ENCODE measurements around the gene ARSJ.

The ARSJ gene

DNA sequence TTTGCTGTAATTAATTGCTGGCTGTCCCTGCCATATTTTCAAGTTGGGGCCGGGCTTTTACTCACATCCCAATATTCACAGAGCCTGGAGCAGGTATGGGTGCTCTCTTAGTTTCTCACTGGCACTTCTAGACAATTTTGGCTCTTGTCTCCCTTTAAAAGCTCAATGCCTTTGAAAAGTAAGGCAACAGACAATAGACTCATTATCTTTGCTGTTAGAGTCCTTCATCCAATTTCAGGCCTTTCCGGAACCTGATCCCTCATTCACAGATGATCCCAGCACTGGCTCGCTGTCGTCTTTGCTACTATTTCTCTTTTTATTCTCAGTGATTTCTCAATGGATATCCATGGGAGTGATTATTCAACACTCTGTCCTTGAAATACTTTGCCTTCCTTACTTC lies 6.7 kb downstream of the ARSJ start:
- DNase-seq (ENCODE audit: low spot score) = no peak
- in situ Hi-C loops (cut with MboI; ENCODE audit: low pct_unique_long_range_greater_than_20kb, low sequenced_read_pairs, unreplicated experiment) = loop anchor here (25.0 kb wide), 2 partner anchors 415 to 715 kb away; no protein-coding TSS in a partner anchor
- TF ChIP-seq, protein P1, sequence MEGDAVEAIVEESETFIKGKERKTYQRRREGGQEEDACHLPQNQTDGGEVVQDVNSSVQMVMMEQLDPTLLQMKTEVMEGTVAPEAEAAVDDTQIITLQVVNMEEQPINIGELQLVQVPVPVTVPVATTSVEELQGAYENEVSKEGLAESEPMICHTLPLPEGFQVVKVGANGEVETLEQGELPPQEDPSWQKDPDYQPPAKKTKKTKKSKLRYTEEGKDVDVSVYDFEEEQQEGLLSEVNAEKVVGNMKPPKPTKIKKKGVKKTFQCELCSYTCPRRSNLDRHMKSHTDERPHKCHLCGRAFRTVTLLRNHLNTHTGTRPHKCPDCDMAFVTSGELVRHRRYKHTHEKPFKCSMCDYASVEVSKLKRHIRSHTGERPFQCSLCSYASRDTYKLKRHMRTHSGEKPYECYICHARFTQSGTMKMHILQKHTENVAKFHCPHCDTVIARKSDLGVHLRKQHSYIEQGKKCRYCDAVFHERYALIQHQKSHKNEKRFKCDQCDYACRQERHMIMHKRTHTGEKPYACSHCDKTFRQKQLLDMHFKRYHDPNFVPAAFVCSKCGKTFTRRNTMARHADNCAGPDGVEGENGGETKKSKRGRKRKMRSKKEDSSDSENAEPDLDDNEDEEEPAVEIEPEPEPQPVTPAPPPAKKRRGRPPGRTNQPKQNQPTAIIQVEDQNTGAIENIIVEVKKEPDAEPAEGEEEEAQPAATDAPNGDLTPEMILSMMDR (IDR thresholded peaks at IDR 0.05; ENCODE audit: extremely low read depth, insufficient read depth, missing control alignments) = no peak

DNA sequence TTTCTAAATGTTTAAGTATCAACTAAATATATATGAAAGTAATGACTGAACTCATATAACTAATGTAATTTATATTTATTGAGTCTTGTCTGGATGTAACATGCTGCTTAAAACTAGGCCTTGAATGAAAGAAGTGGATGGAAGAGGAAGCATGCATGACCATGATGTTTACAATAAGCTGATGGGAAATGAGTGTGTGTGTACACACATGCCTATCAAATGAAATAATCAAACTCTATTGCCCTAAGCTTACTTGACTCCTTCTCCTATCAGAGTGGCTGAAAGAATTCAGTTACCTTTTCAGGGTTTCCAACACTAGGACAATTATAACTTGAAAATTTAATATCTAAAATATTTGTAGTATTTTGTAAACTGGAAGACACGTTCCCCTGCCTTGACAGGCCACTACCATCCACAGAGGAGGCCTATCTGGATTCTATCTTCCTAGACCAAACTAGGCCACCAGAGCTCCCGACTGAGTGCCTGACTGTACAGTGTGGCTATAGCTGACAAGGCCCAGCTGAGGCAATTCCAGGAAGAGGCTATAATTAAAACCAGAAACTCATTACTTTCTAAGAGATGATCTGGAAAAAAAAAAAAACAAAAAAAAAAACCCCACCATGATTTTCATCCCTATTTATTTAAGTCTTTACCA lies 7.6 kb downstream of the ARSJ start:
- no peak for DNase-seq (ENCODE audit: low spot score)
- TF ChIP-seq, protein P1 (IDR thresholded peaks at IDR 0.05; ENCODE audit: extremely low read depth, insufficient read depth, missing control alignments) = no peak
- in situ Hi-C loops (cut with MboI; ENCODE audit: low pct_unique_long_range_greater_than_20kb, low sequenced_read_pairs, unreplicated experiment) = loop anchor here (25.0 kb wide), 2 partner anchors 415 to 715 kb away; no protein-coding TSS in a partner anchor

DNA sequence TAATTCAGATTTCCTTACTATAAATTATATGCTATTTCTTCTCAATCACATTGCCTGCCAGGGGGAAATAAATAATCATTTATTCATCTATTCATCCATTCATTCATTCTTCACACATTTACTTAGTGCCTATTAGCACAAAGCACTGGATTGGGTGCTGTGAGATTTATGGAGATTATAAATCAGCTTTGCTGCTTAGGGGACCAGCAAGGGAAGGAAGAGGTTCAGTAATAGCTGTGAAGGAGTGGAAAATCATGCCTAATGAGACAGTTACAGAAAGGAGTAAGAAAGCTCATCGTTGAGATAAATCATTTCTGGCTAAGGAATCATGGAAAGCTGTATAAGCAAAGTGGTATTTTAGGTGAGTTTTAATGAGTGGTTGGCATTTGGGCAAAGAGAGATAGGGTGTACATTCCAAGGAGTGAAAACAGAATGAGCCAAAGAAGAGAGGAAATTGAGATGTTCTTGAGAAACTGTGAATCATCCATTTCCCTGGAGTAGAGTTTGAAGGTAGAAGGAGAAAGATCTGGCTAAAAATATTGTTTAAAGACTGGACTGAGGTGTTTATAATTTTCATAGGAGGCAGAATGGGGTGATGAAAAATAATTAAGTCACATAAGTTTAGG lies 9.6 kb downstream of the ARSJ start:
- TF ChIP-seq, protein P1 (IDR thresholded peaks at IDR 0.05; ENCODE audit: extremely low read depth, insufficient read depth, missing control alignments) = no peak
- DNase-seq (ENCODE audit: low spot score) = no peak
- in situ Hi-C loops (cut with MboI; ENCODE audit: low pct_unique_long_range_greater_than_20kb, low sequenced_read_pairs, unreplicated experiment) = loop anchor here (25.0 kb wide), 2 partner anchors 417 to 717 kb away; no protein-coding TSS in a partner anchor

DNA sequence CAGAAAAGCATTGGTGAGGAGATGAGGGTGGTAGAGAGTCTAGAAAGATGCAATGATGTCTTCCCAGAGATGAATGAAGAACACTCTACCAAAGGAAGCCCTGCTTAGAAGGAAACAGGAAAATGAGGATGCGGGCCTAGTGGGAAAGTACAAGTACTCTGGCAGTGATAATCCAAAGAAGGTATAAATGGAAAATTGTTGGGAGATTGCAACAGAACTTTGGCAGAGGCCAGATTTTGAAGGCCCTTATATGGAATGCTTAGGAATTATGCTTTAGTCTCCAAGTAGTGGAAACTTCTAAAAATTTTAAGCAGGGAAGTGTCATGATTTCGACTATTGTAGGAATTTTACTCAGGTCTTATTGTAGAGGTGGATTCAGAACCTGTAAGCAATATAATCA lies 11.0 kb downstream of the ARSJ start:
- in situ Hi-C loops (cut with MboI; ENCODE audit: low pct_unique_long_range_greater_than_20kb, low sequenced_read_pairs, unreplicated experiment) = loop anchor here (25.0 kb wide), 2 partner anchors 419 to 719 kb away; no protein-coding TSS in a partner anchor
- TF ChIP-seq, protein P1 (IDR thresholded peaks at IDR 0.05; ENCODE audit: extremely low read depth, insufficient read depth, missing control alignments) = no peak
- DNase-seq (ENCODE audit: low spot score) = no peak

DNA sequence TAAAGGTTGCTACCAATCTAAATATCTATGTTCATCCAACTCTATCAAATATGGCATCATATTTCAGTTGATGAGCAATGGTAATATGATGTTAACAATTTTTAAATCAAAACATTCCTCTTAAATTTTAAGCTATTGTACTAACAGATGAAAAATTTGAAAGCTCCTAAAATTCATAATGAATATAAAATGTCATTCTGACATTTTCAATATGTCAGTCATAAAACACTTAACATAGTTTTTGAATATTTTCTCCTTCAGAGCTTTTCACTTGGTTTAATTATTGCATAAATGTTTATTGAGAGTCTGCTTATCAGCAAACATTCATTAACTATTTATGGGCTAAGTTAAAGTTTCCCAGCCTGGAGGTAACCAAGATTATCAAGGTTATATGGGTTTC lies 11.8 kb downstream of the ARSJ start:
- in situ Hi-C loops (cut with MboI; ENCODE audit: low pct_unique_long_range_greater_than_20kb, low sequenced_read_pairs, unreplicated experiment) = loop anchor here (25.0 kb wide), 2 partner anchors 420 to 720 kb away; no protein-coding TSS in a partner anchor
- TF ChIP-seq, protein P1 (IDR thresholded peaks at IDR 0.05; ENCODE audit: extremely low read depth, insufficient read depth, missing control alignments) = no peak
- no peak for DNase-seq (ENCODE audit: low spot score)

DNA sequence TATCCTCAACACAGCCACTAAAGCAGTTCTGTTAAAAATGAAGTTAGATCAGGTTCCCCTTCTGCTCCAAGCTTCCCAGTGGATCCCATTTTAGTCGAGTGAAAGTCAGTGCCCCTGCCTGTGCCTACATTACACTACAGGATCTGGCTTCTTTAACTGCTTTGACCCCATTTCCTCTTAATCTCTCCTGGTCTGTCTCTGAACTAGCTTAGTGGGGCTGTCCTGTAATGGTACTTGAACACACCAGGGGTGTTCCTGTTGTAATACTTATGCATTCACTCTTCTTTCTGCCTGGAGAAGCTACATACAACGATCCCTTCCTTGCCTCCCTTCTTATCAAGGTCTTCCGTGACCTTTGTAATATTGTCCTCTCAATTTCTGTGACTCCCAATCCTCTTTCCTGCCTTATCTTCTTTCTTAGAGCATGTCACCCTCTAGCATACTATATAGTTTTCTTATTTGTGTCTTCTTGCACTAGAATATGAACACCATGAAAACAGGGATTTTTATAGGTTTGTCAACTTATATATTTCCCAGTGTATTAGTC lies 16.7 kb downstream of the ARSJ start:
- no peak for DNase-seq (ENCODE audit: low spot score)
- in situ Hi-C loops (cut with MboI; ENCODE audit: low pct_unique_long_range_greater_than_20kb, low sequenced_read_pairs, unreplicated experiment) = loop anchor here (25.0 kb wide), 2 partner anchors 425 to 725 kb away; no protein-coding TSS in a partner anchor
- TF ChIP-seq, protein P1 (IDR thresholded peaks at IDR 0.05; ENCODE audit: extremely low read depth, insufficient read depth, missing control alignments) = no peak
